Right lobe of liver (tissue), 6 donors: ENCODE results near the gene SH3RF2. TPM values are rescaled to one million over a fixed set of nuclear protein-coding genes. Genes with fewer than 3 reads are reported as not detected.

Source experiments
- ATAC-seq, 4 donors: fragments of 200-7000 bp; cut with Tn5 transposase; one replicate each; pipeline ENCODE4 v1.9.1; 2020; ENCODE audit warnings: mild to moderate bottlenecking in 4 of 4, moderate library complexity in 4 of 4
- DNase-seq, 3 donors: peaks; one replicate each; pipeline ENCODE4 v3.0.0-alpha.2; 2020
- H3K27ac ChIP-seq, 3 donors: fragments of 200-600 bp; one replicate each; pipeline ENCODE4 v1.8.0; 2022
- H3K27me3 ChIP-seq, 2 donors: fragments of 200-600 bp; one replicate each; pipeline ENCODE4 v1.8.0; 2022
- H3K36me3 ChIP-seq, 4 donors: fragments of 200-600 bp; sonication (generic) in 1 of 4; one replicate each; pipeline versions ENCODE4 v1.5.1 to v1.8.0; 2017 to 2022; ENCODE audit warnings: control low read depth in 1 of 4
- H3K4me1 ChIP-seq, 4 donors: fragments of 200-600 bp; sonication (generic) in 1 of 4; one replicate each; pipeline versions ENCODE4 v1.5.1 to v1.8.0; 2017 to 2022; ENCODE audit warnings: control low read depth in 1 of 4
- H3K4me3 ChIP-seq, 3 donors: fragments of 200-600 bp; one replicate each; pipeline ENCODE4 v1.8.0; 2022
- H3K9me3 ChIP-seq, 4 donors: fragments of 200-600 bp; sonication (generic) in 1 of 4; one replicate each; pipeline versions ENCODE4 v1.5.1 to v1.8.0; 2017 to 2022; ENCODE audit warnings: control low read depth in 1 of 4
- CTCF ChIP-seq, 4 donors: fragments of 200-600 bp in 3 of 4; fragments of 450-650 bp in 1 of 4; IDR thresholded peaks; one replicate each; pipeline versions ENCODE4 v1.5.1 to v1.8.0; 2016 to 2022; ENCODE audit warnings: antibody characterized with exemption in 4 of 4, mild to moderate bottlenecking in 2 of 4
- POLR2A ChIP-seq: fragments of 450-650 bp; IDR thresholded peaks from one replicate; pipeline ENCODE4 v1.6.1; 2017; ENCODE audit warnings: antibody characterized with exemption, mild to moderate bottlenecking
- WGBS: methylation state at CpG from one replicate; pipeline ENCODE4 v1.1.6; 2018; ENCODE audit warnings: low coverage, low lambda C conversion rate; ENCODE audit not compliant: insufficient coverage; ENCODE audit errors: missing lambda C conversion rate; 5-methylcytosine and 5-hydroxymethylcytosine counted together
- intact Hi-C, 2 donors: fragments of 100-400 bp; cut with DNase I; formaldehyde crosslinking; loops; one replicate each; pipeline versions ENCODE4 v1.11.2 to v1.14.1; 2022
- total RNA-seq, 6 experiments: library from RNA; depleted of rRNA in 2 of 6; stranded (reverse); fragments of >200 nt in 2 of 6; fragmentation: NEBNext Ultra II Directional in 3 of 6; extraction: Animal tissue kit (Norgen Biotek cat#: 25700) in 3 of 6; gene quantifications; one replicate each; pipeline versions ENCODE4 v1.1.0 to v1.2.4, GENCODE V29; 2016 to 2023
- donor health status: DM: no; HTN: yes; CAD: no.
- donor health status: DM: no; HTN: no; CAD: no.
- donor health status: DM: no; HTN: no; CAD: no.
- donor health status: DM: no; HTN: yes; CAD: no.
- donor health status: DM: no; HTN: yes; CAD: no.

The SH3RF2 gene
- total RNA-seq, 6 experiments from 2014 or later, result 2.7 to 20.6 (median 5.8) TPM

- peak; percentile 79 to 90 (median 82) for ATAC-seq
- no peaks in the 10 kb centered on the region for H3K9me3 ChIP-seq
- intact Hi-C loops, result no loop called here
- no peak overlapping the region for H3K4me3 ChIP-seq
- no peaks in the 10 kb centered on the region for H3K27me3 ChIP-seq
- H3K4me1 ChIP-seq, result peaks cover 0 to 11% (median 0%) of the 10 kb centered on the region in 4 donors
- H3K36me3 ChIP-seq, result peaks cover 0 to 3% (median 0%) of the 10 kb centered on the region in 4 donors
- DNase-seq, result peak; percentile 35 to 60 (median 60)
- peak; percentile 64 to 70 (median 66) for TF ChIP-seq CTCF (IDR thresholded peaks at IDR 0.05)
- no peak for TF ChIP-seq POLR2A
- no peak overlapping the region for H3K27ac ChIP-seq
- 51% methylated on average over 14 of the region's 15 CpGs for WGBS
Measured at GRCh38 chr5:146048994-146049703, 112.8 kb downstream of the SH3RF2 start.

GRCh38 chr5:146049704-146050026, 113.3 kb downstream of the SH3RF2 start:
- no peak overlapping the region for H3K27ac ChIP-seq
- ATAC-seq (no peak), DNase-seq (no peak)
- peaks cover 0 to 3% (median 0%) of the 10 kb centered on the region in 4 donors for H3K36me3 ChIP-seq
- no peaks in the 10 kb centered on the region for H3K27me3 ChIP-seq
- 59% methylated on average over 2 of the region's 3 CpGs for WGBS
- intact Hi-C loops, result loop anchor here in 1 of 2 donors (10.0 kb wide), 2 partner anchors 145 to 355 kb away; no protein-coding TSS in a partner anchor
- H3K9me3 ChIP-seq, result no peaks in the 10 kb centered on the region
- H3K4me1 ChIP-seq, result peaks cover 0 to 11% (median 0%) of the 10 kb centered on the region in 4 donors
- TF ChIP-seq POLR2A (no peak), CTCF (IDR thresholded peaks at IDR 0.05) (no peak)
- no peak overlapping the region for H3K4me3 ChIP-seq

DNA sequence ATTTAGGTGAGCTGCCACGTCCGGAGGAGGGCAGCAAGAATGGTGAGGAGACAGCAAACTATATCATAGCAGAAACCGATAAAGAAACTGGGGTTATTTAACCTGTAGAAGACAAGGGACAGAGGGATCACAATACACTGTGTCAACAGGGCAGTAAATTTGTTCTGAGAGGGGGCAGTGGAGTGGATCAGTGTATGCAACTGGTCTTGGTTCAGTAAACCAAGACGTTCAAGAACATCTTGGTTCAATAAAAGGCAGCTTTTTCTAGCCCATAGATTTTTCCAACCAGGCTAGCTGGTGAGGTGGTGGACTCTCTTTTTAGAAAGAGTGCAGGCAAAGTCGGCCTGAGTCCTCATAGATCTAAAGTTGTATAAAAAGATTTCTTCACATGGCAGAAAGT, 113.7 kb downstream of the SH3RF2 start:
- Histone ChIP-seq H3K27ac (no peak overlapping the region), H3K27me3 (no peaks in the 10 kb centered on the region), H3K36me3 (peaks cover 0 to 3% (median 0%) of the 10 kb centered on the region in 4 donors), H3K4me1 (peaks cover 0 to 11% (median 0%) of the 10 kb centered on the region in 4 donors), H3K4me3 (no peak overlapping the region), H3K9me3 (no peaks in the 10 kb centered on the region)
- TF ChIP-seq CTCF (IDR thresholded peaks at IDR 0.05), result no peak
- no peak for TF ChIP-seq POLR2A
- WGBS, result 78% methylated on average over 5 of the region's 5 CpGs
- intact Hi-C loops, result loop anchor here in 1 of 2 donors (10.0 kb wide), 2 partner anchors 145 to 355 kb away; no protein-coding TSS in a partner anchor
- ATAC-seq (no peak), DNase-seq (no peak)

DNA sequence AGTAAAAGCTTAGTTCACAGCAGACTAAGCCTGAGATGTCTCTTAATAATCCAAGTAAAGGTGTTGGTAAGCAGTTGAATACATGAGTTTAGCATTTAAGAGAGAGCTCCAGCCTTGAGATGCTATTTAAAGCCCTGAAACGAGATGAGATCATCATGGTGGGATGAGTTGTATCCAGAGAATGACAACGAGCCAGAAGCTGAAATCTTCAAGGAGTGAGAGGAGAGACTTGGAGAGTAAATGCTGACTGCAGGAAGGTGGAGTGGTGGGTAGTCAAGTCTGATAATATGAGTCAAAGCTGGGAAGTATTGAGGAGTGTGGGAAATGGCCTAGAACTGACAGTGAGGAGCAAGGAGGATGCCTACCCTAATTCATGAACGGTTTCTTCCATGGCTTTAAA, 115.3 kb downstream of the SH3RF2 start:
- 68% methylated on average over 3 of the region's 3 CpGs for WGBS
- Histone ChIP-seq H3K27me3 (no peaks in the 10 kb centered on the region), H3K27ac (no peak overlapping the region), H3K4me3 (no peak overlapping the region), H3K4me1 (peaks cover 0 to 11% (median 0%) of the 10 kb centered on the region in 4 donors), H3K36me3 (peaks cover 0 to 10% (median 4%) of the 10 kb centered on the region in 4 donors), H3K9me3 (no peaks in the 10 kb centered on the region)
- TF ChIP-seq POLR2A (no peak), CTCF (IDR thresholded peaks at IDR 0.05) (no peak)
- DNase-seq, result no peak
- intact Hi-C loops, result loop anchor here in 1 of 2 donors (10.0 kb wide), 2 partner anchors 147 to 357 kb away; no protein-coding TSS in a partner anchor
- ATAC-seq, result no peak
